Nucleus accumbens (tissue), 56 donors: Measurements from ENCODE around the gene CRIP2.

ENCODE experiments used
- DNase-seq, 56 donors: peaks; one replicate each; lab custom pipeline; 2025; lab: John Stamatoyannopoulos, UW

The CRIP2 gene

DNA sequence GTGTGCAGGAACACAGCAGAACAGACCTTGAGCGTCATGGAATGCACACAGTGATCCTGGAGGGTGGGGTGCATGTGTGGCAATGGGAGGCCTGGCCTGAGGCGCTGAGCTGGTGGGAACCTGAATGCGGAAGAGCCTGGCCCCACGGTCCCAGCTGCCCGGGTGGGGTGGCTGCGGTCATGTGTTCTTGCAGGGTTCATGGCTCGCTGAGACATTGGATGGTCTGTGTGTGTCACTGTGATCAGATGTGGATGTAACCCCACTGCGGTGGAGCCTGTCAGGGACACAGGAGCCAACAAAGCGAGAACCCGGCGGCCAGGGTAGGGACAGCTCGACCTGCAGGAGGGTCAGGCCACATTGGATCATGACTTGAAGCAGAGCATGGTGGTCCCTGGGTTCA lies 31.8 kb upstream of the CRIP2 start:
- no peak for DNase-seq

DNA sequence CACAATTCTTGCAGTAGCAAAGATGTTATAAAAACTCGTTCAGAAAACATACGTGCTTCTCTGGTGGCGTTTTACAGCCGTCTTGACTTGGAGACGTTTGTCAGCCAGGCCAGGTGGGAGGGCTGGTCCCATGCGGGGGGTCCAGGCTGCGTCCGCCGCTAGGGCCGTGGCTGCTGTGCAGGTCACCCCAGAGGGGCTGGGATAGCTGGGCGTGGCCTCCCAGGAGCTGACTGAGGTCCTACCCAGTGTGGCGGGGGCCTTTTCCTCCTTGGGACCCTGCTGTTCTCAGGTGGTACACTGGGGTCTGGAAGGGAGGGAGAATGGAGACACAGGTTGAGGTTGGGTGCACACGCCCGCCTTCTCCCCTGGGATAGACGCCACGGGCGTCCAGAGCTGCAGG lies 29.8 kb upstream of the CRIP2 start:
- DNase-seq = no peak

DNA sequence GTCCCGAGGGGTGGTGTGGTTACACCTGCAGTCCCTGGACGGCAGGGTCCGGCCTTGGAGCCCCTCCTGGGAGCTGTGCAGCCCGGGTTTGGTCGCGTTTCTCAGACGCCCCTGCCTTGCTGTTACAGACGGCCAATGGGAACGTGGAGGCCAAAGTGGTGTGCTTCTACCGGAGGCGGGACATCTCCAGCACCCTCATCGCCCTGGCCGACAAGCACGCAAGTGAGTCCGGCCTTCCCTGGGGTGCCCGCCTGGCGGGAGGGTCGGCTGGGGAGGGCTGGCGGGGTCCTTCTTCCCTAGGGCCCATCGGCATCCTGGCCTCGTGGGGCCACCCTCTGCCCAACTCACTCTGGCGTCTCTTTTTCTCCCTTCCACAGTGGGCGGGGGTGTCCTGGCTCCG lies 29.3 kb upstream of the CRIP2 start:
- DNase-seq = no peak

DNA sequence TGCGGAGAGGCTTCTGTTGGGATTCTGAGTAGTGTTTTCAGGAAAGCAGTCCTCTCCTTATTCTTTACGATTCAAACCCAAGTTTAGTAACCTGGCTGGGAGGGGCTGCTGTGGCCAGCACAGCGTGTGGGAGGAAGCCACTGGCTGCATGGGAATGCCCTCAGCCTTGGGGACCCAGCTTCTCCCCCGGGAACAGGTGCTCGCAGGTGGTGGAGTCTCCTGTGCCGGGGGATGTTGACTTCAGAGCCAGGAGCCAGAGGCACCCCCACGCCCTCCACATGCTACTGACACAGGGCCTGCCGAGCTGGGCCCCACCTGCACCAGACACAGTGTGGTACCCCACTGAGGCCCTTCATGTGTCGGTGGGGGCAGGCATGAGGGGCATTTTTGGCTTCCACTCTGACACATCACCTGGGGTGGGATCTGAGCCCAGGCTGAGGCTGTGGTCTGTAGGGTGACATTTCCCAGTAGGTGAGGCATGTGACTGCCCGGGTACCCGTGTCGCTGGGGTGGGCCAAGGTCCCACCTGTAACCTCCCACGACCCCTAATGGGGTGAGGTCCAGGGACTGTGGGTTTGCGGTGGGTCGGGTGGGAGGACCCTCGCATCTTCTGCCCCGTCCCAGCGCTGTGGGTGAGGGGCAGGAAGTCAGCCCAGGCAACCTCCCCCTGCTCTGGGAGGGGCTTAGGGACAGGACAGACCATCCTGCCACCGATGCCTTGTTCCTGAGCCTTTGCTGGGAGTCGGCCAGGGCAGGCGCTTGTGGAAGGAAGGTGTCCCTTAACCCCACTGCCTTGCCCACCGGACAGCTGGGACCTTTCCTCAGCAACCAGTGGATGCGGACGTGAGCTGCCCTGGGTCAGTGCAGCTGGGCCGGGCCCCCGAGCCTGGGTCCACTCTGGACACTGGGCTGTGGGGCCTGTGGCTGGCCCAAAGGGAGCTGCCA lies 28.4 kb upstream of the CRIP2 start:
- DNase-seq = no peak

DNA sequence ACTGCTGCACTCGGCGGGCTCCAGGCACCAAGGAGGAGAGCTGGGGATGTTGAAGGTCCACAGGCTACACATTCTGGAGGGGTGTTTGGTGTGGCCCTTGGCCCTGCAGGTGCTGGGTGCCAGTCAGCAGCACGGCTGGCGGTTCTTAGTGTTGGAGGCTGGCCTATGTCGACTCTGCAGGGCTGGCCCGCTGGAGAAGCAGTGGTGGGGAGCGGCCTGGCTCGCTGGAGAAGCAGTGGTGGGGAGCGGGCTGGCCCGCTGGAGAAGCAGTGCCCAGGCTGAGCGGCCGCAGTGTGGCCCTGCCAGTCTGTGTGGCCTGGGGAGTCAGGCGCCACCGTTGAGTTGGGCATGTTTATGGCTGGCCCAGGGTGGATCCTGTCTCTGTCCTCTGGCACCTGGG lies 27.6 kb upstream of the CRIP2 start:
- DNase-seq = no peak

DNA sequence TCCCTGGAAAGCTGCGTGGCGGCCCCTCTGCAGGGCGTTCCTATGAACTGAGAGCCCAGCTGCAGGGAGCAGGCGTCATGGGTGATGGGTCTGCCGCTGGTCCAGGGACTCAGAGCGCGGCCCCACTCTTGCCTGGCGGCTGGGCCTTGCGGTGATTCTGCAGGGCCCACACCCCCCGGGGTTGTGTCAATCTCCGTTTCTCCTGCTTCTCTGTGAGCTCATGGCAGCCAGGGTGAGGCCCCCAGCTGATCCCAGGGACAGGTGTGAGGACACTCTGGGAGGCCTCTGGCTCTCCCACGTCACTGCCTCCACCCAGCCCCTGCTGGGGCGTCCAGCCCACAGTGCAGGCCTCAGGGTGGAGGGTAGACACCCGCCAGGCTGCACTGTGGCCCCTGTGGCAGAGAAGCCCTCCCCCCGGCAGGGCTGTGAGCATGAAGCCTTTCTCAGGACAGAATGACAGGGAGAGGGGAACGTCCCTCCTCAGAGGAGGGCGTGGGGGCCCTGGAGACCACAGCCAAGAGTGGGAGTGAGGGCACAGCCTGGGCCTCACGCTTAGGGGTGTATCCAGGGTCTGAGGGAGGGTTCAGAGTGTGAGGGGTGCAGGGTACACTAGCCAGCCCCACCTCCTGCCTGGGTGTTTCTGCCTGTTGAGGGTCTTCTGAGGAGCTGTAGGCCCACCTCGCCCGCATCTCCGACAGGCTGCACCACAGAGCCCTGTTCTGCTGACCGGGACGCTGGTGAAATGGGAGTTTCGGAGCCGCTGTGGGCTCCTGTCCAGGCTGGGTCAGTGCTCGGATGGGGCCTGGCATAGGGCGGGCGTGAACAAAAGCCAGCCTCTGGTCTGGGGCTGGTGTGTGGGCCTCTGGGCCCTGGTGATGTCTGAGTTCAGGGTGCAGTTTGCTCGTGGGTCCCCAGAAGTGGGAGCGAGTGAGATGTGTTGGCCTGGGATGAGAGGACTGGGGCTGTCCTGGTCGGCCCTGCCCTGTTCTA lies 26.7 kb upstream of the CRIP2 start:
- no peak for DNase-seq

DNA sequence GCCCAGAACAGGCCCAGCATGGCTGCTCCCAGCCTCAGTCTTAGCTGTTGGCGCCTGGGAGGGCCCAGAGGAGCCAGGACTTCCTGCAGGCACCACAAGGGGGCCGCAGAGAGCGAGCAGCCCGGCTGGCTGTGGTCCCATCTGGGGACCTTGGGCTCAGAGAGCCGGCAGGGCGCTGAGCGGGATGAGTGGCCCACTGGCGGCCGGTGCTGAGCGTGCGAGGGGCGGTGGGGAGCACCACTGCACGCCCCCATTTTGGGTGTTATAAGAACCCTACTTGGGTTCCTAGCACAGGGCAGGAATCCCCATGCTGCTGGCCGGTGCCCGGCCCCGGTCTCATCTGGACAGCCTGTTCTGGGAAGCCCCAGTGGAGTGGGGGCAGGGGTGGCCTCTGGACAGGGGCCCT lies 25.9 kb upstream of the CRIP2 start:
- DNase-seq = peak in 49 of 56 donors; percentile 4 to 78 (median 50)

DNA sequence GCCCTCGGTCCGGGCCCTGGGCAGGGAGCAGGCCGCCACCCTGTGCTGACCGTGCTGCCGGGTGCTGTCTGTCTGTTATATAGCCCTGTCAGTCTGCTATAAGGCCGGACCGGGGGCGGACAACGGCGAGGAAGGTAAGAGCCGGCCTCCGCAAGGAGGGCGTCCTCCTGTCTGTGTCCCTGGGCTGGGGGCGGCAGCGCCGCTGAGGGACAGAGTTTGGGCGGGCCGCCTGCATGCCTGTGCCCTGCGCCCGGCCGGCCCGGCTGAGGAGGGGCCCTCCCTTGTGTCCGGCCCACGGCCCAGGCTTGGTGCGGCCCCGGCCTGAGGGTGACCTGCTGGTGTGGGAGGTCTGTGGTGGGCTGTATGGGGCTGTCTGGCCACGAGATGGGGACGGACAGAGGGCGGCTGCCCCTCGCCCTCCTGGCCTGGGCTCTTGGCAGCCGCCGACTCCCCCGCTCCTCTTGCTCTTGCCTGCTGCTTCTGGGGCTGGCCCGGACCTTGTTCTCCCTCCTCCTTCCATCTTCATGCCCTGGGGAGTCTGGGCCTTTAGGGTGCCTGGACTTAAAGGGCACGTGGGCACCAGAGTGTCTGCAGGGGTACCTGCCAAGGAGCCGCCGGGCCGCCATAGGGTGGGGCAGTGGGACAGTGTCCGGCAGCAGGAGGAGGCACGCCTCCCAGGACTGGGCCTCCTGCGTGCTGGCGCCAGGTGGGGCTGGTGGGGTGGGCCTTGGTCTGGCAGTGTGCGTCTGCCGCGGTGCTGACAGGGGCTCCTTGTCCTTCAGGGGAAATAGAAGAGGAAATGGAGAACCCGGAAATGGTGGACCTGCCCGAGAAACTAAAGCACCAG lies 25.1 kb upstream of the CRIP2 start:
- DNase-seq = no peak

DNA sequence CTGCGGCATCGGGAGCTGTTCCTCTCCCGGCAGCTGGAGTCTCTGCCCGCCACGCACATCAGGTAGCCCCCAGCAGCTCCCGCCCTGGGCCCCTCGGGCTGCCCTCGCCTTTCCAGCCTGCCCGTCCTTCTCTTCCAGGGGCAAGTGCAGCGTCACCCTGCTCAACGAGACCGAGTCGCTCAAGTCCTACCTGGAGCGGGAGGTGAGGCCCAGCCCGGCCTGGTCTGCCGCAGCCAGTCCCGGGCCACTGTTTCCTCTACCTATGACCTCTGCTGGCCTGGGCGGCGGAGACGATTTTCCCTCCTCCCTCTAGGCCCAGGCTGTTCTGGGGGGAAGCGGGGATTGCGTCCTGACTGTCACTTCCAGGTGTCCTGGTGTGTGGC lies 24.5 kb upstream of the CRIP2 start:
- DNase-seq = no peak

DNA sequence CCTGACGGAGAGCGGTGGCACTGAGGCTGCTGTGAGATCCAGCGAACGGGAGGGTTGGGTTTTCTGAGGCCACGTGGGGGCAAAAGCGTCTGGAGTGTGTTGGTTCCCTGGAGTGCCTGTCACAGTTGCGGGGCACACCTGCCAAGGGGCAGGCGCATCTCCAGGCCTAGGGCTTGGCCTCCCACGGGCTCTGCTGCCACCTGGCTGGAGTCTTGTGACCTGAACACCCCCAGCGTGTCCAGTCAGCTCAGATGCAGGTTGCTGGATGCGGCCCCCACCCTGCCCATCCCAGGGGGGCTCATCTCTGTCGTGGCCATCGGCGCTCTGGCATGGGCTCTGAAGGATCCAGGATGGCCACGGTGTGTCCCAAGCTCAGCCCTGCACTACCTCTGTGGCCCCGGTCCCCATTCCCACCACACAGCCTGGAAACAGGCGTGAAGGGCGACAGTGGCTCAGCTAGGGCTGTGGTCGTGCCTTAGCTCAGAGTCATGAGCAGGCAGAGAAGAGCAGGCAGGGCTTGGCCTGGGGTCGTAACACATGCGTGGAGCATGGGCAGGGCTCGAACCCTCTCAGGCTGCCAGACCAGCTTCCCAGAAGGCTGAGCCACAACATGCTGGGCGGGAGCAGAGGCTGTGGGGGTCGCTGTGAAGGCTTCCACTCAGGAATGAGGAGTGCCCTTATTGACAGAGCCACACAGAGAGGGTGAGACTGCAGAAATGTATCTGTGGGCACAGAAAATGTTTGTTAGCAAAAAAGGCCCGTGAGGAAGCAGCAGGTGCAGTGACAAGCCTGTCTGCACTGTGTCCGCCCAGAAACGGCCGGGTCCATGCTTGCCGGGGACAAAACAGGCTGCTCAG lies 23.5 kb upstream of the CRIP2 start:
- DNase-seq = no peak

DNA sequence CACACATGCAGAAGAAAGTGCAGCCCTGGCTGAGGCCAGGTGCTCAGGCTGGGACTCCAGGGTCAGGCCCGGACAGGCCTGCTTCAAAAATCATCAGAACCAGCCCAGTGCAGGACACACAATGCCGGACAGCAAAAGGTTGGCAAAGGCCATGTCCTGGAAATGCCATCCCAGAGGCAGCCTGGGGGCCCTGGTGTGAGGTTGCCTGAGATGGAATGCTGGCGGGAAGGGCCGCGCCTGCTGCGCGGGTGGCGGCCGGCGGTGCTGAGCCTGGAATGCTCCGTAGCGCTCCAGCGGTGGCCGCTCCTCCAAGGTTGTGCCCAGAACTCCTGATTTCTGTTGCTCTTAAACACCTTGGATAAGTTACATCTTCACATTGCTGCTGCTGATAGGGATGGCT lies 21.7 kb upstream of the CRIP2 start:
- DNase-seq = no peak

DNA sequence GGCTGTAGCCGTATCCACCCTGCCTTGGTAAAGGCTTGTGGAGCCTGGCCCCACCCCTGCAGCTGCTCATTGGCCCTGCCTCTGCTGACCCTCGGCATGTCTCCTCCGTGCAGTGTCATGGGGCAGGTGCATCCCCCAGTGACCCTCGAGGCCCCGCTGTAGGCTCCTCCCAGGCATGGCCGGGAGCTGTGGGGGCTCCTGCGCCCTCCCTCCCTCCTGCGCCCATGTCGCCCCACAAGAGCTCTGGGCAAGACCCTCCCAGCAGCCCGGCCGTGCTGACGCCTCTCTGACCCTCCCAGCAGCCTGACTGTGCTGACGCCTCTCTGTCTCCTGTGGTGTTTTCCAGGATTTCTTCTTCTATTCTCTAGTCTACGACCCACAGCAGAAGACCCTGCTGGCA lies 20.8 kb upstream of the CRIP2 start:
- DNase-seq = no peak

DNA sequence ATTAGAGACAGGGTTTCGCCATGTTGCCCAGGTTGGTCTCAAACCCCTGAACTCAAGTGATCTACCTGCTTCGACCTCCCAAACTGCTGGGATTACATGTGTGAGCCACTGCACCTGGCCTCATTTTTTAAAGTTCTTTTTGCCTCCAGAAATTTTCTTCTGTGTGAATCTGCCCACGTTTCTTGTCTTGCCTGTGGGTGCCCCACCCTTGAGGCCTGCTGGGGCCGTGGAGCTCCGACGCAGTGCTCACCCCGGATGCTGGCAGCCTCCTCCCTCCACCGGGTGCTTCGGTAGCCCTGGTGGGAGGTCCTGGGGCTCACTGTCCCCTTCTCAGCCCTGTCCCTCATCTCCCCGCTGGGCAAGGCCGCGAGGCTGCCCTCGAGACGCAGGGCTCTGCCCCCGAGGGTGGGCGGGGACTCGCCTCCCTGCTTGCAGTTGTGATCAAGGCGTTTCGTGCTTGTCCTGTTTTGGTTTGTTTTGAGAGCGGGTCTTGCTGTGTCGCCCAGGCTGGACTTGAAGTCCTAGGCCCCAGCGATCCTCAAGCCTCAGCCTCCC lies 19.5 kb upstream of the CRIP2 start:
- peak in 2 of 56 donors; percentile 9 to 21 for DNase-seq

DNA sequence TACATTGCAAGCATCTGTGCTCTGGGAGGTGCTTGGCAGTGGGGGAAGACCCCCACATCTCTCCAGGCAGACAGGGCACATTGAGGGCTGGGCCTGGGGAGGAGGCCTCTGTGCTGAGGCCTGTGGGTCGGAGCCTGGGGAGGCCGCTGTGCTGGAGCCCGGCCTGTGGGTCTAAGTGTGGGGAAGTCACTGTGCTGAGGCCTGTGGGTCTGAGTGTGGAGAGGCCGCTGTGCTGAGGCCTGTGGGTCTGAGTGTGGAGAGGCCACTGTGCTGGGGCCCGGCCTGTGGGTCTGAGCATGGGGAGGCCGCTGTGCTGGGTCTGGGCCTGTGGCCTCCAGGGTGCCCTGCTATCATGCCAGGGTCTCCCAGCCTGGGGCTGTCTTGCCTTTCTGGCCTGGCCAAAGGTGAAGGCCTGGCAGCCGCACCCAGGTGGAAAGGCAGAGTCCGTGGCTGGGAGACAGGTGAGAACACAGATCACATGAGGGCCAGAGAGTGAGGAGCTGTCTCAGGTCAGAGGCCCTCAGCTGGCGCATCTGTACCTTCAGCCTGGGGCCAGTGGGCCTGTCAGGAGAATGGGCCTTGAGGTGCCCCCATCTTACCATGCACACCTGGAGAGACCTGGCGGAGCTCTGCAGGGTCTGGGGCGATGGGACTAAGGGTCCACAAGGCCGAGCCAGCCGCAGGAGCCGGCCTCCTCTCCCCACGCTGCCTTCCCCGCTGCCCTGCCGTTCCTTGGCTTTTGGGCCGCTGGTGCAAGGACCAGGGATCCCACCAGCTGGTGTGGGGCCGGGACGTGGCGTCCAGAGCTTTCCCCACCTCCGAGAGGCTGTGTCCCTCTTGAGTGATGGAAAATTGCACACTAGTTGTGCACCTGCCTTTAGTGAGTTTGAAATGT lies 18.6 kb upstream of the CRIP2 start:
- DNase-seq = no peak

DNA sequence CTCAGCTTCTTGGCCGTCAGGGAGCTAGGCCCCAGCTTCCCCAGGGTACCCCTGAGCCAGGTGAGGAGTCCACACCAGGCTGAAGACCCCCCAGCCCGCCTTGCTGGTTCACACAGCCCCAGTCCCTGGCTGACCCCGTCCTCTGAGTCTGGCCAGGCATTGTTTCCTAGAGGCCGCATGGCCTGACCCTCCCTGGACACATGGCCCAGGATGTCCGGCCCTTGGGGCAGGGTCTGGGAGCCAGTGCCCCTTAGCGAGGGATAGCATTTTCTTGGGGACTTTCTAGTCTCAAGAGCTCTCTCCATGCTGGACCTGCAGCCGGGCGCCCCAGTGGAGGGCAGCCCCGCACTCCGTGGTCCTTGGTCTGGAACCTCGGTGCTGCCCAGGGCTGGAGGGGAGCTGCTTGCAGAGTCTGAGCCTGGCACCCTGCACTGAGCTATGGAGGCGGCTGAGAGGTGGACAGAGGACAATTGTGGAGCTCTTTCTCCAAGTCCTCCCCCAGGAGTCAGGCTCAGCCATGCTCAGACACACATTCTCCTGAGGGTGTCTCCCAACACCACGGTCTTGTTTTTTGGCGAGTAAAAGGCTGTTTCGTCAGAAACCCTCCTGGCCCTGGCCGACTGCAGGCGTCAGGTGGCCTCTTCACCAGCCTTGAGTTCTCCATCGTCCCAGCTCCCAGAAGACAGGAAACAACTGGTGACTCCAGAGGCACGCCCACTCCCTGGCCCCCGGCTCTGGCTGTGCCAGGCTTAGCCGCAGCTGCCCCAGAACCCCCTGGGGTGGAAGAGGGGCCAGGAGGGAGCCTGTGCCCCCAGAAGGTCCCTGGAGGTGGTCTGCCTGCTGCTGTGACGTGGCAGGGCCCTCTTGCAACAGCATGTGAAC lies 17.6 kb upstream of the CRIP2 start:
- DNase-seq = no peak

DNA sequence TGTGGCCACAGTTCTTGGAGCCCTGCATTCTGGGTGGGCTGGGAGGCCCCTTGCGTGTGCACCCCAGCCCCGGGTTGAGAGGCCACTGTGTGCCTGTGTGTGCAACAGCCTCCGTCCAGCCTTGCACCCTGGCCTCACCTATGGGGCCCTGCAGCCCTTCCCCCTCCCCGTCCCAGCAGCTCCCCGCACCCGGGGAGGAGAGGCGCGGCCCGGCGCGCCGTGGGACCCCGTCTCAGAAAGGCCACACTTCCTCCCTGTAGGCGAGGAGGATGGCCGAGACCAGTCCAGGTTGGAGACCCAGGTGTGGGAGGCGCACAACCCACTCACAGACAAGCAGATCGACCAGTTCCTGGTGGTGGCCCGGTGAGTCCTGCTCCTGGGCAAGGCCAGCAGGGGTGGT lies 16.6 kb upstream of the CRIP2 start:
- DNase-seq = no peak

DNA sequence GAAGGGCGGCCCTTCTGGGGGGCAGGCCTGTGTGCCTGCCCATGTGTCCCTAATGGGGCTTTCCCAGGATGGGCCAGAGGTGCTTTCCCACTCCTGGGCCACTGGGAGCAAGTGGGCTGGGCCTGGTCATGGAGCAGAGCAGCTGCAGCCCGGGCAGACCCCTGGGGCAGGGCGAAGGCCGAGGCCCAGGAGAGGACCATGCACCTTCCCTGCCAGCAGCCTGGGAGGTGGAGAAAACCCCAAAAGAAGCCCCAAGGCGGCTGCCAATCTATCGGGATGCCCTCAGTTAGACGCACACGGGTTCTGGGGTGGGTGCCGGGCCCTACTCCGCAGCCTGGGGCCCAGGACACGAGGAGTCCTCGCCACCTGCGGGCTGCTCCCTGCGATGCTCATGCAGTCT lies 16.1 kb upstream of the CRIP2 start:
- no peak for DNase-seq
